Fibroblast of lung (primary cell): ENCODE data around the gene CPEB4. TPM values are rescaled to one million over a fixed set of nuclear protein-coding genes. Genes with fewer than 3 reads are reported as not detected.

Source experiments
- DNase-seq, 2 donors: peaks; one replicate each; pipeline versions ENCODE4 v3.0.0 to v3.0.0-alpha.2; 2010; ENCODE audit warnings: low read depth in 2 of 2
- H2AFZ ChIP-seq: 2 replicates; pipeline ENCODE4 v1.5.1; 2012; ENCODE audit warnings: low read length, control low read depth, inconsistent platforms
- H3K27ac ChIP-seq: 2 replicates; pipeline ENCODE4 v1.5.1; 2011; ENCODE audit warnings: low read length, control low read depth; ENCODE audit not compliant: insufficient read depth
- H3K27me3 ChIP-seq: 2 replicates; pipeline ENCODE4 v1.5.1; 2011; ENCODE audit warnings: mild to moderate bottlenecking, low read length; ENCODE audit not compliant: control insufficient read depth, insufficient read depth
- H3K36me3 ChIP-seq: 2 replicates; pipeline ENCODE4 v1.5.1; 2011; ENCODE audit warnings: low read length; ENCODE audit not compliant: control insufficient read depth, insufficient read depth
- H3K4me1 ChIP-seq: 2 replicates; pipeline ENCODE4 v1.5.1; 2011; ENCODE audit warnings: low read length; ENCODE audit not compliant: control insufficient read depth, insufficient read depth; ENCODE audit errors: extremely low read depth
- H3K4me2 ChIP-seq: 2 replicates; pipeline ENCODE4 v1.5.1; 2011; ENCODE audit warnings: low read length, control low read depth; ENCODE audit not compliant: insufficient read depth; ENCODE audit errors: extremely low read depth
- H3K4me3 ChIP-seq, 4 experiments: fragments of 200-600 bp in 1 of 4; sonication (generic) in 1 of 4; replicated peaks in 1 of 4; 2 replicates each; pipeline ENCODE4 v1.5.1; 2011 to 2016; ENCODE audit warnings: low read length in 4 of 4, low read depth in 3 of 4, mild to moderate bottlenecking in 3 of 4, control low read depth in 2 of 4, inconsistent platforms in 1 of 4, mixed read lengths in 1 of 4; ENCODE audit not compliant: insufficient read depth in 1 of 4; ENCODE audit errors: control extremely low read depth in 1 of 4
- H3K79me2 ChIP-seq: 2 replicates; pipeline ENCODE4 v1.5.1; 2012; ENCODE audit warnings: mild to moderate bottlenecking, low read length, inconsistent platforms; ENCODE audit not compliant: control insufficient read depth, insufficient read depth
- H3K9ac ChIP-seq: 2 replicates; pipeline ENCODE4 v1.5.1; 2011; ENCODE audit warnings: mild to moderate bottlenecking, low read length, control low read depth; ENCODE audit not compliant: insufficient read depth
- H3K9me3 ChIP-seq: 2 replicates; pipeline ENCODE4 v1.5.1; 2012; ENCODE audit warnings: low read depth, low read length; ENCODE audit not compliant: control insufficient read depth, insufficient read depth
- H4K20me1 ChIP-seq: 2 replicates; pipeline ENCODE4 v1.5.1; 2011; ENCODE audit warnings: low read length; ENCODE audit not compliant: control insufficient read depth, insufficient read depth; ENCODE audit errors: extremely low read depth
- CTCF ChIP-seq, 2 donors: IDR thresholded peaks in 1 of 2; conservative IDR thresholded peaks in 1 of 2; 1 replicate in 1 of 2; 2 replicates in 1 of 2; pipeline ENCODE4 v1.5.1; 2011 to 2012; ENCODE audit warnings: low read length in 2 of 2, control low read depth in 1 of 2, inconsistent platforms in 1 of 2, low read depth in 1 of 2, mild to moderate bottlenecking in 1 of 2
- EZH2 ChIP-seq: IDR thresholded peaks from 2 replicates; pipeline ENCODE4 v1.5.1; 2012; ENCODE audit warnings: low read length, control low read depth, mild to moderate bottlenecking; ENCODE audit errors: missing control alignments
- polyA plus RNA-seq, 2 donors: library from polyadenylated mRNA; depleted of rRNA in 1 of 2; stranded (reverse) in 1 of 2; unstranded in 1 of 2; fragments of >200 nt; gene quantifications; 2 replicates each; pipeline ENCODE4 v1.2.1, GENCODE V29; 2011 to 2012; ENCODE audit warnings: missing spikeins in 1 of 2
- total RNA-seq: library from RNA; depleted of rRNA; stranded (reverse); fragments of >200 nt; gene quantifications from 2 replicates; pipeline ENCODE4 v1.2.1, GENCODE V29; 2014

The CPEB4 gene
- total and polyA plus RNA-seq, 2 donors (not counting 1 experiment from before 2014, with no cell fraction given), result 19.9 to 23.6 TPM

DNA sequence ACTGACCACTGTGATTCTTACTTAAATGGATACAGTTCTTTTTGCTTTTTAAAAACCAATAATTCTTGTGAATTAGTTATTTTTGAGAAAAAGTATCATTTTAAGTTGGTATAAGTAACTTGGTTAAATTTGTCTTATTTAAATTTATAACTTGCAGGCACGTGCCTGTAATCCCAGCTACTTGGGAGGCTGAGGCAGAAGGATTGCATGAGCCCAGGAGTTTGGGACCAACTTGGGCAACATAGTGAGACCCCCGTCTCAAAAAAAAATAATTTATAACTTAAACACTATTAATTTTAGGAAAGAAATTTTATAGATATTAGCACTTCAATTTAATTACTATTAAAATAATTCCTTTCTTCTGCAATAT lies 5.0 kb downstream of the CPEB4 start:
- no peak overlapping the region for H3K9ac ChIP-seq
- H3K4me2 ChIP-seq, result peak overlapping the region; percentile 76
- no peaks in the 10 kb centered on the region for H3K27me3 ChIP-seq
- DNase-seq, result no peak
- no peaks in the 10 kb centered on the region for H3K36me3 ChIP-seq
- H3K27ac ChIP-seq, result no peak overlapping the region
- H3K79me2 ChIP-seq, result peaks cover 47% of the 10 kb centered on the region
- H2AFZ ChIP-seq, result no peak overlapping the region
- H3K4me1 ChIP-seq, result peaks cover 3% of the 10 kb centered on the region
- no peaks in the 10 kb centered on the region for H4K20me1 ChIP-seq
- H3K9me3 ChIP-seq, result no peaks in the 10 kb centered on the region
- no peak for TF ChIP-seq CTCF (conservative IDR thresholded peaks at IDR 0.05 in 1 of 2, IDR thresholded peaks at IDR 0.05 in 1 of 2; ENCODE audit: low read depth in 1 of 2, low read length in 2 of 2)
- no peak for TF ChIP-seq EZH2
- peak overlapping the region in 3 of 4 experiments; percentile 38 to 91 (median 80) for H3K4me3 ChIP-seq

- Histone ChIP-seq H3K36me3 (no peaks in the 10 kb centered on the region), H3K9ac (no peak overlapping the region), H4K20me1 (no peaks in the 10 kb centered on the region), H3K79me2 (peaks cover 37% of the 10 kb centered on the region), H3K4me1 (no peaks in the 10 kb centered on the region), H2AFZ (no peak overlapping the region), H3K4me2 (no peak overlapping the region), H3K9me3 (no peaks in the 10 kb centered on the region), H3K4me3 (no peak overlapping the region), H3K27ac (no peak overlapping the region), H3K27me3 (no peaks in the 10 kb centered on the region)
- TF ChIP-seq EZH2 (no peak), CTCF (conservative IDR thresholded peaks at IDR 0.05 in 1 of 2, IDR thresholded peaks at IDR 0.05 in 1 of 2; ENCODE audit: low read depth in 1 of 2, low read length in 2 of 2) (no peak)
- DNase-seq, result no peak
These were observed 7.4 kb downstream of the CPEB4 start for GRCh38 chr5:173895401-173896165.

DNA sequence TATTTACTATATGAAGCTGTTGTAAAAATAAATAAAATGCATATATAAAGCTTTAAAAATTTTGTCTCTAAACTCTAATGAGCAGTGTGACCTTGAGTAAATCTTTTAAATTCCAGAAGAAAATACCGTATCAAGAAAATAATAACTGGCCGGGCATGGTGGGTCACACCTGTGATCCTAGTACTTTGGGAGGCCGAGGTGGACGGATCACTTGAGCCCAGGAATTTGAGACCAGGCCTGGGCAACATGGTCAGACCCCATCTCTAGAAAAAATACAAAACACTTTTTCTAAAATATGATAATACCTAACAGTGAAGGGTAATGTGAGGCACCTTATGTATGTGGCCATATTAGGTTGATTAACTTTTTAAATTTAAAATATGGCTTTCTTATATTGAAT lies 8.5 kb downstream of the CPEB4 start:
- no peak for TF ChIP-seq EZH2
- Histone ChIP-seq H3K36me3 (no peaks in the 10 kb centered on the region), H3K4me1 (no peaks in the 10 kb centered on the region), H3K4me2 (no peak overlapping the region), H3K27ac (no peak overlapping the region), H3K9ac (no peak overlapping the region), H3K27me3 (no peaks in the 10 kb centered on the region), H3K4me3 (no peak overlapping the region), H3K79me2 (peaks cover 33% of the 10 kb centered on the region), H3K9me3 (no peaks in the 10 kb centered on the region), H2AFZ (no peak overlapping the region), H4K20me1 (no peaks in the 10 kb centered on the region)
- no peak for DNase-seq
